Endothelial cell of umbilical vein (primary cell): Measurements from ENCODE around the gene ZSWIM5. TPM values are rescaled to one million over a fixed set of nuclear protein-coding genes. Genes with fewer than 3 reads are reported as not detected.
"Not testable (repeated sequence)": the region's sequence is repeated elsewhere in the genome, so short reads cannot be mapped to it uniquely, and the experiment has no call there.

Source experiments
- BruUV-seq: library from RNA; stranded (reverse); fragments of 400-500 nt; replicated peaks from 2 replicates; lab custom pipeline; 2021; lab: Mats Ljungman, UMichigan
- CTCF ChIA-PET: fragments of 300-600, 350-600 bp; sonication (Branson Sonifier 250); formaldehyde crosslinking; loops from one replicate; lab custom pipeline; 2021; ENCODE audit warnings: antibody characterized with exemption, inconsistent platforms; lab: Charles Lee
- POLR2A ChIA-PET: fragments of 300-600, 350-600 bp; sonication (Branson Sonifier 250); formaldehyde crosslinking; loops from one replicate; lab custom pipeline; 2021; ENCODE audit warnings: antibody characterized with exemption, inconsistent platforms; lab: Charles Lee
- DNase-seq: peaks from one replicate; pipeline ENCODE4 v3.0.0-alpha.2; 2011; ENCODE audit warnings: low read depth, low spot score
- FAIRE-seq: peaks from 2 replicates; lab custom pipeline; 2011; peaks lifted over from hg19 to GRCh38; lab: Jason Lieb, UNC
- H2AFZ ChIP-seq: 2 replicates; pipeline ENCODE4 v1.6.0; 2012; ENCODE audit warnings: low read depth, low read length, control low read depth, inconsistent platforms
- H3K27ac ChIP-seq: 2 replicates; pipeline ENCODE4 v1.5.1; 2011; ENCODE audit warnings: low read depth, mild to moderate bottlenecking, control low read depth, low read length, moderate library complexity; ENCODE audit not compliant: insufficient read depth
- H3K27me3 ChIP-seq, 2 experiments: 2 replicates each; pipeline versions ENCODE4 v1.6.0 to v1.6.1; 2011; ENCODE audit warnings: low read length in 2 of 2, mixed read lengths in 1 of 2; ENCODE audit not compliant: control insufficient read depth in 2 of 2, insufficient read depth in 2 of 2
- H3K36me3 ChIP-seq, 2 experiments: 2 replicates in 1 of 2; 3 replicates in 1 of 2; pipeline ENCODE4 v1.5.1; 2011; ENCODE audit warnings: low read length in 2 of 2, mild to moderate bottlenecking in 1 of 2, moderate library complexity in 1 of 2; ENCODE audit not compliant: control insufficient read depth in 2 of 2, insufficient read depth in 2 of 2; ENCODE audit errors: extremely low read depth in 1 of 2
- H3K4me1 ChIP-seq: 3 replicates; pipeline ENCODE4 v1.5.1; 2011; ENCODE audit warnings: mild to moderate bottlenecking, low read length; ENCODE audit not compliant: control insufficient read depth, insufficient read depth; ENCODE audit errors: extremely low read depth
- H3K4me2 ChIP-seq: 2 replicates; pipeline ENCODE4 v1.6.1; 2011; ENCODE audit warnings: low read length, control low read depth, mixed read lengths; ENCODE audit not compliant: insufficient read depth
- H3K4me3 ChIP-seq, 3 experiments: fragments of 200-600 bp in 1 of 3; sonication (generic), shearing (Covaris generic) in 1 of 3; replicated peaks in 1 of 3; 2 replicates each; pipeline ENCODE4 v1.5.1; 2011 to 2016; ENCODE audit warnings: control low read depth in 3 of 3, low read length in 3 of 3, mild to moderate bottlenecking in 2 of 3, inconsistent platforms in 1 of 3, low read depth in 1 of 3, moderate library complexity in 1 of 3; ENCODE audit not compliant: insufficient read depth in 1 of 3
- H3K79me2 ChIP-seq: 2 replicates; pipeline ENCODE4 v1.6.0; 2012; ENCODE audit warnings: low read length, inconsistent platforms; ENCODE audit not compliant: control insufficient read depth, insufficient read depth
- H3K9ac ChIP-seq: replicated peaks from 2 replicates; pipeline ENCODE3; 2011; ENCODE audit warnings: low read length, control low read depth; ENCODE audit not compliant: insufficient read depth; ENCODE audit errors: extremely low read depth
- H3K9me1 ChIP-seq: replicated peaks from 3 replicates; pipeline ENCODE4 v1.6.0; 2011; ENCODE audit warnings: mild to moderate bottlenecking, low read length; ENCODE audit not compliant: control insufficient read depth, insufficient read depth; ENCODE audit errors: extremely low read depth
- H3K9me3 ChIP-seq: replicated peaks from 2 replicates; pipeline ENCODE4 v1.5.1; 2012; ENCODE audit warnings: low read length, inconsistent platforms; ENCODE audit not compliant: control insufficient read depth, insufficient read depth
- H4K20me1 ChIP-seq: replicated peaks from 2 replicates; pipeline ENCODE3; 2011; ENCODE audit warnings: mild to moderate bottlenecking, low read length; ENCODE audit not compliant: control insufficient read depth, insufficient read depth; ENCODE audit errors: extremely low read depth
- CTCF ChIP-seq, 2 donors: IDR thresholded peaks; 1 replicate in 1 of 2; 2 replicates in 1 of 2; pipeline ENCODE4 v1.5.1; 2011; ENCODE audit warnings: low read length in 2 of 2, mild to moderate bottlenecking in 2 of 2, moderate library complexity in 2 of 2, control low read depth in 1 of 2, inconsistent platforms in 1 of 2, low read depth in 1 of 2; ENCODE audit not compliant: insufficient read depth in 1 of 2; ENCODE audit errors: extremely low read depth in 1 of 2
- EZH2 ChIP-seq: IDR thresholded peaks from 2 replicates; pipeline ENCODE4 v1.6.1; 2012; ENCODE audit warnings: borderline replicate concordance, low read depth, mild to moderate bottlenecking, moderate library complexity, low read length, inconsistent platforms; ENCODE audit not compliant: severe bottlenecking
- FOS ChIP-seq: IDR thresholded peaks from 2 replicates; pipeline ENCODE4 v1.6.1; 2011; ENCODE audit warnings: mild to moderate bottlenecking, low read length, moderate library complexity, borderline replicate concordance; ENCODE audit not compliant: insufficient read depth
- MAX ChIP-seq: IDR thresholded peaks from 2 replicates; pipeline ENCODE4 v1.6.1; 2011; ENCODE audit not compliant: insufficient read depth, insufficient read length
- POLR2A ChIP-seq: IDR thresholded peaks from 2 replicates; pipeline ENCODE4 v1.6.1; 2012; ENCODE audit warnings: low read depth, mild to moderate bottlenecking, control low read depth, low read length
- POLR2AphosphoS5 ChIP-seq: IDR thresholded peaks from 2 replicates; pipeline ENCODE4 v1.6.1; 2012; ENCODE audit warnings: low read depth, mild to moderate bottlenecking, control low read depth, low read length, moderate library complexity; ENCODE audit not compliant: insufficient read depth
- dilution Hi-C: fragments of 300-500 bp; cut with MboI; formaldehyde crosslinking; loops from one replicate; pipeline ENCODE4 v1.15.0; 2019; ENCODE audit warnings: low sequenced_read_pairs; ENCODE audit not compliant: extremely low pct_ligation_motif_present
- intact Hi-C: fragments of 100-400 bp; cut with micrococcal nuclease; formaldehyde crosslinking; loops from one replicate; pipeline ENCODE4 v1.10.0; 2022
- polyA plus RNA-seq, 4 experiments: library from polyadenylated mRNA; depleted of rRNA in 3 of 4; stranded (reverse) in 3 of 4; unstranded in 1 of 4; fragments of >200 nt; gene quantifications; 2 replicates each; pipeline versions ENCODE4 v1.2.1 to v1.2.3, GENCODE V29; 2011 to 2012; ENCODE audit warnings: missing spikeins in 1 of 4
- total RNA-seq: library from RNA; stranded (reverse); gene quantifications from 2 replicates; pipeline ENCODE4 v1.2.3, GENCODE V29; 2021

The ZSWIM5 gene
- total and polyA plus RNA-seq, 2 donors (not counting 3 experiments of a cell fraction or from before 2014, with no cell fraction given): 1.6 to 4.3 TPM

GRCh38 chr1:45079533-45079932 is 126.9 kb downstream of the ZSWIM5 start:
- ChIA-PET CTCF (no interaction called here), POLR2A (no interaction called here)
- Histone ChIP-seq H3K36me3 (no peaks in the 10 kb centered on the region), H4K20me1 (no peaks in the 10 kb centered on the region), H2AFZ (no peak overlapping the region), H3K27ac (no peak overlapping the region), H3K27me3 (no peaks in the 10 kb centered on the region), H3K79me2 (no peaks in the 10 kb centered on the region), H3K9me3 (no peaks in the 10 kb centered on the region), H3K9me1 (no peaks in the 10 kb centered on the region), H3K9ac (no peak overlapping the region), H3K4me2 (no peak overlapping the region), H3K4me3 (no peak overlapping the region), H3K4me1 (no peaks in the 10 kb centered on the region)
- dilution Hi-C loops: no loop called here
- BruUV-seq: no TSS peak
- intact Hi-C loops: no loop called here
- DNase-seq (no peak), FAIRE-seq (no peak)
- no peak for TF ChIP-seq POLR2A
- TF ChIP-seq FOS: no peak
- no peak for TF ChIP-seq CTCF (IDR thresholded peaks at IDR 0.05; ENCODE audit: extremely low read depth in 1 of 2, insufficient read depth in 1 of 2, low read depth in 1 of 2, low read length in 2 of 2)
- no peak for TF ChIP-seq EZH2
- TF ChIP-seq POLR2AphosphoS5: no peak
- TF ChIP-seq MAX: no peak

- BruUV-seq, H3K9me3 ChIP-seq, FAIRE-seq, H3K9me1 ChIP-seq, DNase-seq, H2AFZ ChIP-seq, H3K27ac ChIP-seq, H3K27me3 ChIP-seq, H3K36me3 ChIP-seq, H4K20me1 ChIP-seq, CTCF ChIA-PET, H3K79me2 ChIP-seq, H3K9ac ChIP-seq, H3K4me2 ChIP-seq, dilution Hi-C loops, intact Hi-C loops, H3K4me1 ChIP-seq, POLR2A ChIA-PET, H3K4me3 ChIP-seq: not testable (repeated sequence)
These were observed 129.4 kb downstream of the ZSWIM5 start for GRCh38 chr1:45076959-45077358.
